ENCODE results near the gene HTRA3. TPM values are rescaled to one million over a fixed set of nuclear protein-coding genes. Genes with fewer than 3 reads are reported as not detected.

Gene HTRA3
- total and polyA plus RNA-seq, 4 donors: 0.36 to 1.2 (median 1.1) TPM

GRCh38 chr4:8241895-8242696 is 27.5 kb upstream of the HTRA3 start:
- no peak for TF ChIP-seq ZBTB33 (IDR thresholded peaks at IDR 0.05)
- peak; percentile 68 for TF ChIP-seq NR2F2 (IDR thresholded peaks at IDR 0.05)
- TF ChIP-seq FOXA1 (IDR thresholded peaks at IDR 0.05): no peak
- peak; percentile 12 for TF ChIP-seq REST (IDR thresholded peaks at IDR 0.05)
- TF ChIP-seq RXRA (IDR thresholded peaks at IDR 0.05): peak in 1 of 2 donors; percentile 61
- TF ChIP-seq YY1 (IDR thresholded peaks at IDR 0.05): no peak
- no peak for TF ChIP-seq HNF4A (conservative IDR thresholded peaks at IDR 0.05)
- TF ChIP-seq GABPA (IDR thresholded peaks at IDR 0.05 in 1 of 2, conservative IDR thresholded peaks at IDR 0.05 in 1 of 2): no peak
- TF ChIP-seq JUND (IDR thresholded peaks at IDR 0.05): no peak
- TF ChIP-seq ATF3 (IDR thresholded peaks at IDR 0.05): no peak
- TF ChIP-seq HNF4G (IDR thresholded peaks at IDR 0.05): no peak
- peak; percentile 88 for TF ChIP-seq CTCF (IDR thresholded peaks at IDR 0.05; ENCODE audit: low read depth, low read length, missing input control)
- TF ChIP-seq FOXA2 (IDR thresholded peaks at IDR 0.05): no peak
- TF ChIP-seq MAX (IDR thresholded peaks at IDR 0.05): no peak
- TF ChIP-seq RAD21 (IDR thresholded peaks at IDR 0.05): peak; percentile 89 to 95
- TF ChIP-seq SP1 (IDR thresholded peaks at IDR 0.05): peak; percentile 40
- TF ChIP-seq EGR1 (IDR thresholded peaks at IDR 0.05; ENCODE audit: low read depth in 2 of 2): no peak
- TF ChIP-seq TAF1 (conservative IDR thresholded peaks at IDR 0.05): no peak
- DNase-seq (ENCODE audit: low spot score): peak; percentile 91
- H3K36me3 ChIP-seq (ENCODE audit: control insufficient read depth in 4 of 4, insufficient read depth in 3 of 4, low read depth in 1 of 4, low read length in 3 of 4): peaks cover 3 to 20% (median 7%) of the 10 kb centered on the region in 4 donors
- H3K27me3 ChIP-seq (ENCODE audit: control insufficient read depth in 4 of 4, insufficient read depth in 4 of 4, low read length in 3 of 4): no peaks in the 10 kb centered on the region
- peak overlapping the region in 1 of 2 donors; percentile 36 for H3K27ac ChIP-seq (ENCODE audit: low read depth in 1 of 2, low read length in 2 of 2)
- H3K4me1 ChIP-seq (ENCODE audit: control insufficient read depth in 4 of 4, insufficient read depth in 4 of 4, low read length in 3 of 4): peaks cover 7 to 23% (median 11%) of the 10 kb centered on the region in 4 donors
- 36% methylated on average over 29 of the region's 29 CpGs for WGBS
- H3K9me3 ChIP-seq (ENCODE audit: control insufficient read depth in 4 of 4, low read length in 3 of 4): no peaks in the 10 kb centered on the region
- no peak overlapping the region for H3K4me3 ChIP-seq (ENCODE audit: low read depth in 1 of 3, low read length in 3 of 3)
- H3K9ac ChIP-seq (ENCODE audit: low read depth in 1 of 2, low read length in 2 of 2): no peak overlapping the region

All from liver (tissue), 9 donors.